GM03348 (cell line): ENCODE measurements around the gene MND1.
"Not testable (repeated sequence)": the region's sequence is repeated elsewhere in the genome, so short reads cannot be mapped to it uniquely, and the experiment has no call there.

Source experiments
- DNase-seq: peaks from one replicate; pipeline ENCODE4 v3.0.0; 2012; ENCODE audit warnings: low spot score

Gene MND1

DNA sequence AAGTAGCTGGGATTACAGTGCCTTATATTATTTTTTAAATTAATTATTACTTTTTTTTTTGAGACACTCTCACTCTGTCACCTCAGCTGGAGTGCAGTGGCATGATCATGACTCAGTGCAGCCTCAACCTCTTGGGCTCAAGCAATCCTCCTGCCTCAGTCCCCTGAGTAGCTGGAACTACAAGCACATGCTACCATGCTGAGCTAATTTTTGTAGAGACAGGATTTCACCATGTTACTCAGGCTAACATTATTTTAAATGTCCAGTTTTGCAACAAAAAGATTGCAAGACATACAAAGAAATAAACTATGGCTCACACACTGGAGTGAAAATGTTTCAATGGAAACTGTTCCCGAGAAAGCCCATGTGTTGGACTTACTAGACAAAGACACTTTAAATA is 59.2 kb downstream of the MND1 start:
- DNase-seq = no peak

DNA sequence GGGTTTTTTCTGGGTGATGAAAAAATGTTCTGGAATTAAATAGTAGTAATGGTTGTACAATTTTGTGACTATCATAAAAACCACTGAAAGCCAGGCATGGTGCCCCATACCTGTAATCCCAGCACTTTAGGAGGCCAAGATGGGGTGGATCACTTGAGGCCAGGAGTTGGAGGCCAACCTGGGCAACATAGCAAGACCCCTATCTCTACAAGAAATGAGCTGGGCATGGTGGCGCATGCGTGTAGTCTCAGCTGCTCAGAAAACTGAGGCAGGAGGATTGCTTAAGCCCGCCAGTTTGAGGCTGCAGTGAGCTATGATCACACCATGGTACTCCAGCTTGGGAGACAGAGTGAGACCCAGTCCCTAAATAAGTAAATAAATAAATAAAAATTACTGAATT is 63.4 kb downstream of the MND1 start:
- DNase-seq = no peak

DNA sequence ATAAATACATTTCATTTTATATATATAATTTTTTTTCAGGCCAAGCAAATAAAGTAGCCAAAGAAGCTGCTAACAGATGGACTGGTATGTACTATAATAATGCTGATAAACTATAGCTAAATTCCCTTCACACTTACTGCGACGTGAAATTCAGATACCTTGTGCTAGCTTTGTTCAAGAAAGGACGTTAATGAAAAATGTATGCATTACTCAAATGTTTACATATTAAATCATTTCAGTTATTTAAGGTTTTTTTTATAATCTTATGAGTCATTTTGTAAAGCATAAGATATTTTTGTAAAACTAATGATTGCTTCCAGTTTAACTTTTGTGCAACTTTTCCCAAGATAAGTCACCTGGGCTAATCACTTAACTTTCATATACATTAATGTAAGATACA is 64.4 kb downstream of the MND1 start:
- DNase-seq = no peak

DNA sequence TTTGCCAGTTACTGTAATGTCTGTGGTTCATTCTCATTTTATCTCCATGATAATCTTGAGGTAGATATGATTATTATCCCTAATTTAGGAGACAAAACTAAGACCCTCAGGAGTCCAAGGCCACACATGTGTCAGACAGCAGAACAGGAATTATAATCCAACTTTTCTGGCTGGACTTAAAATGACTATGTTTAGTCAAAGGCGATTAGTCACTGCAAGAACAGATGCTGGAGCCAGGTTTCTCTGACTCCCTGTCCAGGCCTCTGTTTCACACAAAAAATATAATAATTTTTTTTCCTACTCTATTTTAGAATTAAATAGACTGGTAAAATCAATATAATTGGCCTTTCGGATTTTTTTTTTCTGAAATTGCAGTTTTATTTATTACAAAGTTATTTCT is 64.9 kb downstream of the MND1 start:
- peak; percentile 77 for DNase-seq

DNA sequence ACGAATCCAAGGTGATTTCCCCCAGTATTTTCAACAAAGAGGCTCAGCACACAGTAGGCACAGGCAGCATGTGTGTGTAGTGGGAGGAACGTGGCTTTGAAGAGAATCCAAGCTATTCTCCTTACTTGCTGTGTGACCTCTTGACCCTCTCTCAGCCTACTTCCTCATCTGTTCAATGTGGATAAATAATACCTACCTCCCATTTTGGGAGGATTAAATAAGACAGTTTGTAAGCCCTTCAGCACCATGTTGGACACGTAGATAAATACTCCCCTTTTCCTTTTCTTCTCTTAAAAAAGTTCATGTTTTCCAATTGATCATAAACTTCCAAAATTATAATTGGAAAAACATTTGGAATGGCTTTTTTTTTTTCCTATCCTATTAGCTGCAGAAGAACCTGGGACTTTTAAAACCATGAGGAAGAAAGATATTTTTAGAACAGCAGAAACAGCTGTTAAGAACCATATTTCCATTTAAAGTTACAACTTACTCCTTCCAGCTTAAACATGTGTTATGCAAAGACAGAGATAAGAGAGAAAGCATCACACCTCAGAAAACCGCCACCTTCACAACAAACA is 65.5 kb downstream of the MND1 start:
- no peak for DNase-seq

DNA sequence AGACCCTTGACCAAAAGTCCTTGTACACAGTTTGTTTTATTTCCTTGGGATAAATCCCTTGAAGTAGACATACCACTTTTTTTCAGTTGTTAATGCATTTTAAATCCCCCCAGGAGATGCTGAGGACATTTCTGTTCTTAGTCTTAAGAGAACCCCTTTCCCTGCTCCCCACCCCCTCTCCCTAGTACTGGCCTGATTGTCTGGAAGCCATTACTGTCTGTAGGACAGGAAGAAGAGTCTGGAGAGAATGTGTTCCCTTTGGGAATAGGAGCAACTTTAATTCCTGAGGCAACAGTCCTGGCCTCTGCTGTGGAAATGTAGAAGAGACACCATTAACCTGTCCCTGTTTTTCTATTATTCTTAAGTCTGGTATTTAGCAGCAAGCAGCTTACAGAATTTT is 69.4 kb downstream of the MND1 start:
- DNase-seq = no peak

DNA sequence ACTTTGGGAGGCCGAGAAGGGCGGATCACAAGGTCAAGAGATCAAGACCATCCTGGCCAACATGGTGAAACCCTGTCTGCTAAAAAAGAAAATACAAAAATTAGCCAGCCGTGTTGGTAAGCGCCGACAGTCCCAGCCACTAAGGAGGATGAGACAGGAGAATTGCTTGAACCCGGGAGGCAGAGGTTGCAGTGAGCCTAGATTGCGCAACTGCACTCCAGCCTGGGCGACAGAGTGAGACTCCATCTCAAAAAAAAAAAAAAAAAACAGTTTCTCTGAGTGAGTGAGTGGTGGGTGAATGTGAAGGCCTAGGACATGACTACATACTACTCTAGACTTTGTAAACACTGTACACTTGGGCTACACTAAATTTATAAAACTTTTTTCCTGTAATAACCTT is 72.0 kb downstream of the MND1 start:
- not testable (repeated sequence) for DNase-seq

DNA sequence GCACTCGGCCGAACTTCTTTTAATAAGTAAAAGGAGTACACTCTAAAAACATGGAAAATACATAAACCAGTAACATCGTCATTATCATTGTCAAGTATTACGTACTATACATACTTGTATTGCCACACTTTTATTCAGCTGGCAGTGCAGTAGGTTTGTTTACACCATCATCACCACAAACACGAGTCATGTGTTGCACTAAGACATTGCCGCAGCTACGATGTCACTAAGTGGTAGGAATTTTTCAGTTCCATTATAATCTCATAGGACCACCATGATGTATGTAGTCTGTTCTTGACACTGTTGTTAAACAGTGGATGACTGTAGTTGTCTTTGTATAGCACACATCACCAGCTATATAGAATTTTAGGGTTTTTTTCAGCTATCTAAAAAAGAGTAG is 73.6 kb downstream of the MND1 start:
- no peak for DNase-seq

DNA sequence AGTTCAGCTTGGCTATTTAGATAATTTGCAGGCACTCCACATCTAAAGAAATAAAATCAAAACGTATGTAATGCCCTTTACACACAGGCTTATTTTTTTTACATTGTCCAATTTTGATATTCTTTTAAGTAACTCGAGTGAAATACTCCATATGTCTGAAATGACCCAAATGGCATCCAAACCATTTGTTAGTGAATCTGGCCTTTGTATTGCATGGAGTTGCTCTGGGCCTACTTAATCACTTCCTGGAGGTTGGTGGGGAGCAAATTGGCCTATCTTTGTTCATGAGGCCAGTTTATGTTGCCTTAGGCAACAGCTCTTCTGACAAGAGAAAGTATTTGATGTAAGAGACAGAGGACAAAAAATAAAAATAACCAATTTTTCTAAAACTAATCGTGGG is 74.1 kb downstream of the MND1 start:
- DNase-seq = no peak

DNA sequence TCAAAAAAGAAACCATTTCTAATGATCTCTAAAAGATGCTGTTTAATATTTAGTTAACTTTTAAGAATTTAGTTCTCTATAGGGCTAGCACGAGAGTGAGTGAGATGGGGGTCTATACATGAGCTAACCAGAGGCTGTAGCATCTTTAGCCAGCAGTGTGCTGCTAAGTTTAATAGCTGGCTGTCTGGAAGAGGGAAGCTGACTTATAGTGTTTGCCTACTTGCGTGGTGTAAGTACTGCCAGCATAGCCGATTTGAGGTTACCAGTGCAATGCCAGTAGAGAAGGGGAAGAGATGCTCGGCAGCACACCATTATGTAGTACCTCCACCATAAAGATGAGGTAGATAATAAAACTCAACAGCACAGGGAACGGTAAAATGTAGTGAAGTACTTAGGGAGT is 74.5 kb downstream of the MND1 start:
- DNase-seq = no peak

DNA sequence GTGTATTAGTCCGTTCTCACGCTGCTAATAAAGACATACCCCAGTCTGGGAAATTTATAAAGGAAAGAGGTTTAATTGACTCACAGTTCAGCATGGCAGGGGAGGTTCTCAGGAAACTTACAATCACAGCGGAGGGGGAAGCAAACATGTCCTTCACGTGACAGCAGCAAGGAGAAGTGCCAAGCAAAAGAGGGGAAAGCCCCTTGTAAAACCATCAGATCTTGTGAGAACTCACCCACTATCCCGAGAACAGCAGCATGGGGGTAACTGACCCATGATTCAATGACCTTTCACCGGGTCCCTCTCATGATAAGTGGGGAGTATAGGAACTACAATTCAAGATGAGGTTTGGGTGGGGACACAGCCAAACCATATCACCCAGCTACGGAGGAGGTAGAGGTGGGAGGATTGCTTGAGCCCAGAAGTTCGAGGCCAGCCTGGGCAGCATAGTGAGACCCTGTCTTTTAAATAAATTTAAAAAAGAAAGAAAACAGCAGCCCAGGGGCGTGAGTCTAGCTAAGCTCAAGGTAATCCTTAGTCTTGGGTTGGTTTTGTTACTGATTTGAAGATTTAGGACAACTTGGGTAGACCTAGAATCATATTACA is 75.3 kb downstream of the MND1 start:
- DNase-seq = no peak

DNA sequence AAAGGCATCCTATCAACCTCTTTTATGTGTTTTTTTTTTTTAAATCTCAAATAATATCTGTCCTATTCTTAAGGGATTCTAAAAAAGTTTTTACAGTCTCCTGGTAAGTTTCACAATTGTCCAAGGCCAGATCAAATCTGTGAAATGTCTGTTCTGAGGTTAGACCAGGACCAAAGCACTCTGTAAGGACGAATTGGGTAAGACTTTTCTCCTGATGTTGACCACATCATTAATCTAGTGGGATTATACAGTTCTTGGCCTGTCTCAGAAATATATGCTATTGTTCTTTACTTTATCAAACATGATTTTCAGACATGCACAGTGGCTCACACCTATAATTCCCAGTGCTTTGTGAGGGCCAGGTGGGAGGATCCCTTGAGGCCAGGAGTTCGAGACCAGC is 75.9 kb downstream of the MND1 start:
- no peak for DNase-seq

DNA sequence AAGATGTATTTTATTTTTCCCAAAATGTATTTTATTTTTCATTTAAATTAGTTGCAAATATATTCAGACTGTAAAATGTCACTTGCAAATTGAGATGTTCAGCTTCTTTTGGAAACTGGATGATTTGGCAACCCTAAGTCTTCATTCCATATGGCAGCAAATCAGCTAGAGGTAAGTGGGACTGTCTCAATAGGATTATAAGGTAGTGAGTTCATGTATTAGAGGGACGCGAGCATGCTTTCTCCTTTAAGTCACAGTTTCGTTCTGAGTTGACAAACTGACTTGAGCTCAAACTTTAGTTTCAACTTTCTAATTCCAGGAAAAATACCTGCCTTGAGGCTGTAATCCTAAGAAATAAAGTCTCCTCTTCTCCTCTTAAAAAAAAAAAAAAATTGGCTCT is 77.5 kb downstream of the MND1 start:
- DNase-seq = no peak

DNA sequence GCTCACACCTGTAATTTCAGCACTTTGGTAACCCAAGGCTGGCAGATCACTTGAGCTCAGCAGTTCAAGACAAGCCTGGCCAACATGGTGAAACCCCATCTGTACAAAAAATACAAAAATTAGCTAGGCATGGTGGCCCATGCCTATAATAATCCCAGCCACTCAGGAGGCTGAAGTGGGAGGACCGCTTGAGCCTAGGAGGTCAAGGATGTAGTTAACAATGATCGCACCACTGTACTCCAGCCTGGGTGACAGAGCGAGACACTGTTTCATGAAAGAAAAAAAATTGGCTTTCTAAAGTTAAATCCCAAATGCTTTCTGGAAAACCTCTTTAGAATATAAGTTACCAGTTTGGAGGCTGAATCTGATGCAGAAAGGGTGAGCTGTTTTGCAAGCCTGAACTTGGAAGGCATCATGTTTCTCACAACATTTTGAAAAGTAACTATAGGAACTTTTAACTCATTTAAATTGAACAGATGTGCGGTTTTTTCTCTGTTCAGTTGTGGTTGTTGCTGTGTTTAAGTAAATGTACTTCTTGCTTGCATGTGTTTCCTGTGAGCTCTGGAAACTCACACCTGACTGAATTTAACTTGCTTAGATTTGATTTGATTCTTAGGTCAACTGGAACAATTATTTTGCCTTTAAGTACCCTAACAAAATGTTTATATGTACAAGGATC is 81.9 kb downstream of the MND1 start:
- DNase-seq = no peak

DNA sequence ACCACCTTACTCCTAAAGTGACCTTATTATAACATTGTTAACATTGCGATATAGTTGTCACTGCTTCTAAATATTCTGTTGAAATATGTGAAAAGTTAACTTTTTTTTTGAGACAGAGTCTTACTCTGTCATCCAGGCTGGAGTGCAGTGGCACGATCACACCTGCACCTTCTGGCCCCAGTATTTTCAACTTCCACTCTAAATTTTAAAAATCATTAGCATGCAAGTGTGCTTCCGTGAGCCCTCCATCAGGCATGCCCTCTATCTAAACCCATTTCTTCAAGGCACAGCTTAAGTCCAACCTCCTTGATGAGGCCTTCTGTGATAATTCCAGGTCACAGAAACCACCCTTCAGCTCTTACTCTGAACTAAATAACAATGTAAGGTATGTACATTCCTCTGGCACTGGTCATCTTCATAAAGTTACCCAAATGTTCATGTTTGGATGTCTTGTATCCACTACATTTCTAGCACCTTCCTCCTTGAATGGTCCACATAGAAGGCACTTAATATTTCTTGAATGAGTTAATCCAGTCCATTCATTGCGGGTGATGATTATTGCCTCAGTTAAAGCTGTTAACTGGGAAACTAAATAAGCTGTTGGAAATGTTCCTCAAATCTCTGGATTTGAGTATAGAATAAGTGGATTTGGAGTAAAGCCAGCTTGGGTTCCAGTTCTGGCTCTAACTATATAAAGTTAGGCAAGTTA is 83.0 kb downstream of the MND1 start:
- peak; percentile 26 for DNase-seq

DNA sequence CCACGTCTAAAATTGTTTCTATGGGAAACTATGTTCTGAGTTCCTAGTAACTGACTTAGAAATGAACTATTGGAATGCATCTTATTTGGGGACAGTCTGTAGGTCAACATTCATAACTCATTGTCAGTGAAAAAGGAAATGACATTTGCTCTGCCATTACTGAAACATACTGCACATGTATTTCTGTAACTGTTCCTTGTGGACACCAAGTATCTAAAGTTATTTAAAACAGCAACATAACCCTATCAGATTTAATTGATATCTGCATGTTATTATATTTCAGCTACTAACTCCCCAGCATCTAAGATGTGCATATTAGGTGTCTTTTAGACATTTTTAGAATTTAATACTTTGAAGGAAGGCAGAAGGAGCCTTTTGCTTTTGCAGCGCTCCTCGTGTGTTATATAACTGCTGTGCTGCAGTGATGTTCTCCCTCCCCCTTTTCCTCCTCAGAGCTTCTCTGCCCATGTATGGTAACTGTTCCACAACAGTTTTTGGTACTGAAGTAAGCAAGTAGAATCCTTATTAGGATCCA is 84.5 kb downstream of the MND1 start:
- peak; percentile 57 for DNase-seq

DNA sequence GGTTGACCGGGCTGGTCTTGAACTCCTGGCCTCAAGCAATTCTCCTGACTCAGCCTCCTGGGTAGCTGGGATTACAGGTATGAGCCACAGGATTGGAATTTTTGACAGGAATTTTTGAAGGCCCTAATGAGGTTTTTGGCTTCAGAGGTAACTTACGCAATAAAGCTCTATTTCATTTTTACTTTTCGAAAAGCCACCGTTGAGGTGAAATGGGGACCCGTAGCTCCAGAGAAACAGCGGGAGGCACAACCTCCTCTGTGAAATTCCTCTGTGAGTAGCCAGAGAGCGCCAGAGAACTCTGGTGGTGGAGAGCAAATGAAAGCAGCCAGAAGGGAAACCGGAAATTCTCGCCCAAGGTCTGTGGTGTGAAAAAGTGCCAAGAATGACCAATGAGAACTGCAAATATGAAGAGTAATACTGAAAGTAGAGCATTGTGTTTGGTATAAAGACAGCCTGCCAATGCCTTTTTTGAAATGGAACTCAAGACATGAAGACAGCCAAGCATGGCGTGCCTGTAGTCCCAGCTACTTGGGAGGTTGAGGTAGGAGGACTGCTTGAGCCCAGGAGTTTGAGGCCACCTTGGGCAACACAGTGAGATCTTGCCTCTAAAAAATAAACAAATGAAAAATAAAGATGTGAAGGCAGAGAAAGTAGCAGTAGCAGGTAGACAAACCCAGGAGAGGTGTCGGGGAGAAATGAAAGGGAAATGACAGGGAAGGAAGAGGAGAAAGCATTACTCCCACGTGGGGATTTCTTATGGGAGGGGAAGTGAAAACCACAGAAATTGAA is 88.7 kb downstream of the MND1 start:
- peak; percentile 84 for DNase-seq

DNA sequence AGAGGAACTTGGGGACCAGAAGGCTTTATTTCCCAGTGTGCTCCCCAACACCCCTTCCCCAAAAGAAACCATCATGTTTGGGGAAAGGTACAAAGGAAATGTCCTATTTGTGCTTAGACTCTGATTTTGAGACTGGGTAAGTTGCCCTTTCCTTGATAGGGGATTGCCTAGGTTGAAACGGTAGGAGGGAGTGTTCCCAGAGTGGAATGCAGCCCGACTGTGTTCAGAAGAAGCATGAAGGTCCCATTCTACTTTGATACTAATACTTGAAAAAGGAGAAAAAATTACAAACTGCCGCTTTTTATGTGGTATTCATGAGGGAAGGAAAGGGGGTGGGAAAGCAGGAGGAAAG is 89.2 kb downstream of the MND1 start:
- DNase-seq = no peak

DNA sequence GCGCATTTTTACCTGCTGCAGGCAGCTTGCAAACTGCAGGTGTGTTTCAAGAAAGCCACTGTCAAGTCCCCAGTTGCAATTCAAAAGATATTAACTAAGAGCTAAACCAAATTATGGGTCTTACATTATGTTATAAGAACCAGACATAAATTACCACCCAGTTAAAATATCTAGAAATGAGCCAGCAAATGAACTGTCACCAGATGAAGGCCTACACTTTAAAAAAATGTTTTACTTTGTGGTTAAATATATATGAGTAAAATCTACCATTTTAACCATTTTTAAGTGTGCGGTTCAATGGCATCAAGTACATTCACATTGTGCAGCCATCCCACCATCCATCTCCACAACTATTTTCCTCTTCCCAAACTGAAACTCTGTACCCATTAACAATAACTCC is 89.7 kb downstream of the MND1 start:
- no peak for DNase-seq

DNA sequence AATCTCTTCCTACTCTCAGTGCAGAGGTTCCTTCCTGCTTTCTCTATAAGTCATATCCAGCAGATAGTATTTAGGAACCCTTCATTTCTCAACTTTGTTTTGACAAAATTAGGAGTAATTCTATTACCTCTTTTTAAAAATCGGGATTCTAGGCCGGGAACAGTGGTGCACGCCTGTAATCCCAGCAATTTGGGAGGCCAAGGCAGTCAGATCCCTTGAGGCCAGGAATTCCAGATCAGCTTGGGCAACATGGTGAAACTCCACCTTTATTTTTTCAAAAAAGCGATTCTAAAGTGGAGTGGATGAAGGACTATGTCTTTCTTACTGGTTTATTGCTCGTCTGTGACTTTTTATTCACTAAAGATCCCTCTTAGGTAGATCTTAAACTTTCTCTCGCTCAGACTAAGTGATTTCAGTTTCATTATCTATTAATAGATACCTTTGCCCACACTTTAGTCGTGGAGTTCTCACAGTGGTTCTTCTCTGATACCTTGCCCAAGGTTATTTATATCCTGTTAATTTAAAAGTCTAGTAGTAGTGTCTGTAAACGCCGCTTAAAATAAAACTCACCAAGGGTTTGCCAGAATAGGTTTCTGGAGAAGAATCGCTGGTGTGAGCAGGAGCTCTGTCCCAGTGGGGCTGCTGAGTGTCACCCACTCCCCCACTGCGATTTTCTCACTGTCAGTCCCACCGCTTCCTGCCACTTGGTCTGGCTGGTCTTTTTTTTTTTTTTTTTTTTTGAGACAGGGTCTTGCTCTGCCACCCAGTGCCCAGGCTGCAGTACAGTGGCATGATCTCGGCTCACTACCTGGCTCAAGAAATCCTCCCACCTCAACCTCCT is 94.6 kb downstream of the MND1 start:
- DNase-seq = no peak

DNA sequence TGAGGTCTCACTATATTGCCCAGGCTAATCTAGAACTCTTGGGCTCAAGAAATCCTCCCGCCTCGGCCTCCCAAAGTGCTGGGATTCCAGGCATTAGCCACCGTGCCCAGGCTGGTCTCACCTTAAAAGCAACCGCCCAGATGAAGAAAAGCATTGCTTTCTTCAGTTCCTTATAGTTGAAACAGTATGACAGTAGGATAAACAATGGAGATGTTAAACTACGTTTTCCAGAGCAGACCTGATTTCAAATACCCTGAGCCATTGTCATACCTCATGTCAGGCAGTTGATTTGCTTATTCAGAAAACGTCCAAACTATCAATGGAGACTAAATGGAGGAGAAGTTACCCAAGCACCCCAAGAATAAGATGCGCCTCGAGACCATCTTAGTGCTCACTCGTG is 95.3 kb downstream of the MND1 start:
- no peak for DNase-seq
